ENCODE data around the gene KLF14.

Gene KLF14

GRCh38 chr7:130712416-130712815 is 21.6 kb downstream of the KLF14 start:
- ChIA-PET CTCF (interaction anchor here (0.6 kb wide), 1 partner anchor 640 kb away, joined by 3 read pairs; no protein-coding TSS in a partner anchor), POLR2A (no interaction called here)
- no peaks in the 10 kb centered on the region for H3K4me1 ChIP-seq (ENCODE audit: control insufficient read depth, insufficient read depth, low read length)
- no peak overlapping the region for H3K27ac ChIP-seq (ENCODE audit: extremely low read depth, low read depth, low read length)
- H3K4me3 ChIP-seq (ENCODE audit: low read depth, low read length): no peak overlapping the region
- H3K9me3 ChIP-seq (ENCODE audit: control insufficient read depth, insufficient read depth, low read depth, low read length): no peaks in the 10 kb centered on the region
- H3K36me3 ChIP-seq (ENCODE audit: control insufficient read depth in 2 of 2, insufficient read depth in 1 of 2, low read length in 2 of 2): no peaks in the 10 kb centered on the region
- 0 out of 2 replicates have a peak, but pooled peaks have one; percentile 17 for TF ChIP-seq EGR2 (tag by site-specific recombination; IDR thresholded peaks at IDR 0.05; ENCODE audit: low read depth)
- TF ChIP-seq SCRT1 (tag by site-specific recombination; IDR thresholded peaks at IDR 0.05; ENCODE audit: borderline replicate concordance): no peak
- no peak for TF ChIP-seq ZBTB44 (tag by site-specific recombination; IDR thresholded peaks at IDR 0.05)
- TF ChIP-seq ZNF777 (tag by site-specific recombination; IDR thresholded peaks at IDR 0.05; ENCODE audit: borderline replicate concordance): no peak
- no peak for TF ChIP-seq ZBTB1 (tag by site-specific recombination; IDR thresholded peaks at IDR 0.05)
- peak; percentile 67 for TF ChIP-seq ZNF10 (tag by site-specific recombination; IDR thresholded peaks at IDR 0.05)
- TF ChIP-seq ZNF704 (tag by site-specific recombination; IDR thresholded peaks at IDR 0.05): no peak
- TF ChIP-seq PRDM1 (tag by site-specific recombination; IDR thresholded peaks at IDR 0.05): no peak
- TF ChIP-seq ZBTB8A (tag by site-specific recombination; IDR thresholded peaks at IDR 0.05): no peak
- TF ChIP-seq, protein P1, sequence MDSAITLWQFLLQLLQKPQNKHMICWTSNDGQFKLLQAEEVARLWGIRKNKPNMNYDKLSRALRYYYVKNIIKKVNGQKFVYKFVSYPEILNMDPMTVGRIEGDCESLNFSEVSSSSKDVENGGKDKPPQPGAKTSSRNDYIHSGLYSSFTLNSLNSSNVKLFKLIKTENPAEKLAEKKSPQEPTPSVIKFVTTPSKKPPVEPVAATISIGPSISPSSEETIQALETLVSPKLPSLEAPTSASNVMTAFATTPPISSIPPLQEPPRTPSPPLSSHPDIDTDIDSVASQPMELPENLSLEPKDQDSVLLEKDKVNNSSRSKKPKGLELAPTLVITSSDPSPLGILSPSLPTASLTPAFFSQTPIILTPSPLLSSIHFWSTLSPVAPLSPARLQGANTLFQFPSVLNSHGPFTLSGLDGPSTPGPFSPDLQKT (IDR thresholded peaks at IDR 0.05; ENCODE audit: borderline replicate concordance, low read depth, low read length): no peak
- no peak for TF ChIP-seq ZNF792 (tag by site-specific recombination; IDR thresholded peaks at IDR 0.05)
- no peak for TF ChIP-seq KLF8 (tag by site-specific recombination; IDR thresholded peaks at IDR 0.05)
- no peak for TF ChIP-seq ZNF548 (tag by site-specific recombination; IDR thresholded peaks at IDR 0.05)

DNA sequence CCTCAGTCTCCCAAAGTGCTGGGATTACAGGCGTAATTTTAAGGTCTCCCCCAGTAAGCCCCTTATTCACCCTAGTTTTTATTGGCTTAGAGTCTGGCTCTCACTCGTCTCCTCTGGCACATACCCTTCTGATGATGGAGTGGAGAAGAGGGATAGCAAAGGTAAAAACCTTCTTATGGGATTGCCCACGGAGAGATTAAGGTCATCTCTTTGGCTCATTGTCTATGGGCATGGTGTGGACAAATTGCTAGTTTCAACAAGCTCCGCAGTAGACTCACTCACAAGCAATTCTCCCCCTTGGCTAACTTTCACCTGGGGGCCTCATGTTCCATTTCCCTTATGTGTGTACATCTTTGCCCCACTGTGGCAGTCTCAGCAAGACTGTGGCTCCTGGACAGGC is 25.2 kb downstream of the KLF14 start:
- ChIA-PET POLR2A (no interaction called here), CTCF (no interaction called here)
- Histone ChIP-seq H3K4me3 (ENCODE audit: low read depth, low read length) (no peak overlapping the region), H3K27ac (ENCODE audit: extremely low read depth, low read depth, low read length) (no peak overlapping the region), H3K36me3 (ENCODE audit: control insufficient read depth in 2 of 2, insufficient read depth in 1 of 2, low read length in 2 of 2) (no peaks in the 10 kb centered on the region), H3K9me3 (ENCODE audit: control insufficient read depth, insufficient read depth, low read depth, low read length) (no peaks in the 10 kb centered on the region), H3K4me1 (ENCODE audit: control insufficient read depth, insufficient read depth, low read length) (no peaks in the 10 kb centered on the region)
- TF ChIP-seq ZNF335 (tag by site-specific recombination; conservative IDR thresholded peaks at IDR 0.05) (no peak), ZSCAN23 (tag by site-specific recombination; IDR thresholded peaks at IDR 0.05) (no peak), ZNF530 (tag by site-specific recombination; IDR thresholded peaks at IDR 0.05; ENCODE audit: low read depth) (no peak), ZNF791 (tag by site-specific recombination; IDR thresholded peaks at IDR 0.05) (no peak), ZNF423 (tag by site-specific recombination; IDR thresholded peaks at IDR 0.05) (no peak), ZNF449 (tag by site-specific recombination; IDR thresholded peaks at IDR 0.05) (no peak), ZNF600 (tag by site-specific recombination; IDR thresholded peaks at IDR 0.05) (no peak), TCF7L2 (IDR thresholded peaks at IDR 0.05; ENCODE audit: borderline replicate concordance, low read depth, low read length) (no peak), ZNF704 (tag by site-specific recombination; IDR thresholded peaks at IDR 0.05) (no peak), RBAK (tag by site-specific recombination; IDR thresholded peaks at IDR 0.05) (no peak), HOXC10 (CRISPR knock-in tag; IDR thresholded peaks at IDR 0.05) (no peak)
- TF ChIP-seq, protein P2, sequence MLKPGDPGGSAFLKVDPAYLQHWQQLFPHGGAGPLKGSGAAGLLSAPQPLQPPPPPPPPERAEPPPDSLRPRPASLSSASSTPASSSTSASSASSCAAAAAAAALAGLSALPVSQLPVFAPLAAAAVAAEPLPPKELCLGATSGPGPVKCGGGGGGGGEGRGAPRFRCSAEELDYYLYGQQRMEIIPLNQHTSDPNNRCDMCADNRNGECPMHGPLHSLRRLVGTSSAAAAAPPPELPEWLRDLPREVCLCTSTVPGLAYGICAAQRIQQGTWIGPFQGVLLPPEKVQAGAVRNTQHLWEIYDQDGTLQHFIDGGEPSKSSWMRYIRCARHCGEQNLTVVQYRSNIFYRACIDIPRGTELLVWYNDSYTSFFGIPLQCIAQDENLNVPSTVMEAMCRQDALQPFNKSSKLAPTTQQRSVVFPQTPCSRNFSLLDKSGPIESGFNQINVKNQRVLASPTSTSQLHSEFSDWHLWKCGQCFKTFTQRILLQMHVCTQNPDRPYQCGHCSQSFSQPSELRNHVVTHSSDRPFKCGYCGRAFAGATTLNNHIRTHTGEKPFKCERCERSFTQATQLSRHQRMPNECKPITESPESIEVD (tag by site-specific recombination; IDR thresholded peaks at IDR 0.05): no peak
